Hepatic stellate cell (primary cell): ENCODE measurements around the gene UBAC2.
"Not testable (repeated sequence)": the region's sequence is repeated elsewhere in the genome, so short reads cannot be mapped to it uniquely, and the experiment has no call there.

Source experiments
- DNase-seq: peaks from one replicate; pipeline ENCODE4 v3.0.0; 2011; ENCODE audit warnings: low spot score

The UBAC2 gene

DNA sequence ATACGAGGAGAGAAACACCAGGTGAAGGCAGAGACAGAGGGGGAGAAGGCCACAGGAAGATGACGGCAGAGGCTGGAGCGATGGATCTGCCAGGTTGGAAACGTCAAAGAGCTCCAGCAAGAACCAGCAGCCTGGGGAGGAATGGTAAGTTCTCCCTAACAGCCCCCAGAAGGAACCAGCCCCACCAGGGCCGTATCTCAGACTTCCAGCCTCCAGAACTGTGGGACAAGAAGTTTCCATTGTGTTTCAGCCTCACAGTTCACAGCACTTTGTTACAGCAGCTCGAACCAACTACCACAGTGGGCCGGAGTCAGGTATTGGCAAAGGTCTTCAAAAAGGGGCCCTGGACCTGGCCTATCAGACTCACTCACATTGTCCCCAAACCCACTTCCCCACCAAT, 195.8 kb downstream of the UBAC2 start:
- no peak for DNase-seq

DNA sequence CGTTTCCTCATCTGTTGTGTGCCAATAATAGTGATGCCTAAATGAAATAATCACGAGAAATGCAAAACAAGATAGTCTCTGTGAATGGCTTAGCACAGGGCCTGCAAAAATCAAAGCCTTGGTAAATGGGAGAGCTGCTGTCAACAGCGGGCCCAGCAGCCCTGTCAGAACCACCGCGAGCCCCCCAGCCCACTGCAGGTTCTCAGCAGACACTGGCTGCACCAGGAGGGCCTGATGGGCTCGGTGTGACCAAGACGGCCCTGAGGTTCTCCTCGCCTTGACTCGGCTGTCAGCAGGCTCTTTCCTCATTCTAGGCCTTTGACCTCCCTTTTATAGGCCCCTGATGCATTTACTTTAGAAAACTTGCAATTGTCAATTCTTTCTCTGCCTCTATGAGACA, 197.4 kb downstream of the UBAC2 start:
- no peak for DNase-seq

DNA sequence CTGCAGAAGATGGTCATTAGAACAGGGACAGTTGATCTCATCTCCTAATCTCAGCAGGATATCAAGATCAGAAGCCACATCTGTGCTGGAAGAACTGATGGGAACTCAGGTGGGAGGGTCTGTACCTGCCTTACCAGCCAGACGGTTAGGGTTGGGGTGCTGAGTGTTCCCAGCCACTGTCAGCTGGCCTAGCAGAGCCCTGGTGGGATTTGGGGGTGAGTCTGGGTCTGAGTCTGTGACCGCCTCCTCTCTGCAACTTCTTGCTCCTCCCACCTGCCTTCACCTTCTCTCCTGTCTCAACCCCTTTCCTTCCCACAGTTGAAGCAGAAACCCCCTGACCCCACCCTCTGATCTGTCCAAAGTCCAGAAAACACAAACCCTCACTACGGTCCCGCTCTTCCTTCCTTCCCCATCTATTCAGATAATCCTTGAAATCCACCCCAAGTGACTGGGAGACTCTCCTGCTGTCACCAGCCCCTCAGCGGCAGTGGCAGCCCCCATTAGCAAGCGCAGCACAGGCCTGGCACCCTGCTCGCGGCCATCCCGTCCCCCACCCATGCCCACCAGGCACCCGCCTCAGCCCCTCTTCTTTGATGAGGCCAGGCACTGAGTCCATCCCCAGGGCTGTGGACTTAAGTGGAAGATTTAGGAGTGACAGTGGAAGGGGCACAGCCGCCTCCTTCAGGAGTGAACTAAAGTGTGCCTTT, 198.4 kb downstream of the UBAC2 start:
- DNase-seq = no peak

DNA sequence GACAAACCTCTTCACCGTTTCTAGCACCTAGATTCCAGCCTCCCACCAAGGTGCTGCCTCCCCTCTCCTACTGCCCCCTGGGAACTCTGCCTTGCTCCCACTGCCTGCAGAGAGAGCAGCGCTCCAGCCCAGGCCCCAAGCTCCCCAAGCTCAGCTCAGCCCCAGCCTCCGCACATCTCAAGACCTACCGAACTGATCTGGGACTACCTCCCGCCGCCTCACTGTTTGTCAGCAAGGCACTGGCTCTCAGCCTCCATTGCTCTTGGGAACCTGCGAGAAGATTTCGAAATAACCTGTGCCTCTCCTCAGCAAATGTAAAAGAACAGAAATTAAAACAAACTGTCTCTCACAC, 198.9 kb downstream of the UBAC2 start:
- no peak for DNase-seq

DNA sequence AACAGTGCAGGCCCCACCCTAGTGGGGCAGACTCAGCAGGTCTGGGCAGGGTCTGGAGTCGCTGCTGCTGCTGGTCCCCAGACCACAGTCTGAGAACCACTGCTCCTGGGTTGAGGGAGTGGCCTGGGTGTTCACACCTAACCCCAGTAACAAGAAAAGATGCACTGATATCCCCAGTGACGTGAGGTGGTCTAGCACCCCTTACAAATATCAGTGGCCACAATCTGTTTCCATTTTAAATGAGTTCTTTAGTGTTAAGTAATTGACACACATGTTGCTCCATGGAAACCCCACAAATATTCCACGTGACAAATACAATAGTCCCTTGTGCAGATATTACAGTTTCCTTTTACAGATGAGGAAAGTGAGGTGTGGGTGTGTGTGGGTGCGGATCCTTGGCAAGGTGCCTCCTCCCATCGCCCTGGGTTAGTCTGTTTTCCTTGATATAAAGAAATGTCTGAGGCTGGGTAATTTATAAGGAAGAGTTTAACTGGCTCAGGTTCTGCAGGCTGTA, 202.9 kb downstream of the UBAC2 start:
- DNase-seq = no peak

DNA sequence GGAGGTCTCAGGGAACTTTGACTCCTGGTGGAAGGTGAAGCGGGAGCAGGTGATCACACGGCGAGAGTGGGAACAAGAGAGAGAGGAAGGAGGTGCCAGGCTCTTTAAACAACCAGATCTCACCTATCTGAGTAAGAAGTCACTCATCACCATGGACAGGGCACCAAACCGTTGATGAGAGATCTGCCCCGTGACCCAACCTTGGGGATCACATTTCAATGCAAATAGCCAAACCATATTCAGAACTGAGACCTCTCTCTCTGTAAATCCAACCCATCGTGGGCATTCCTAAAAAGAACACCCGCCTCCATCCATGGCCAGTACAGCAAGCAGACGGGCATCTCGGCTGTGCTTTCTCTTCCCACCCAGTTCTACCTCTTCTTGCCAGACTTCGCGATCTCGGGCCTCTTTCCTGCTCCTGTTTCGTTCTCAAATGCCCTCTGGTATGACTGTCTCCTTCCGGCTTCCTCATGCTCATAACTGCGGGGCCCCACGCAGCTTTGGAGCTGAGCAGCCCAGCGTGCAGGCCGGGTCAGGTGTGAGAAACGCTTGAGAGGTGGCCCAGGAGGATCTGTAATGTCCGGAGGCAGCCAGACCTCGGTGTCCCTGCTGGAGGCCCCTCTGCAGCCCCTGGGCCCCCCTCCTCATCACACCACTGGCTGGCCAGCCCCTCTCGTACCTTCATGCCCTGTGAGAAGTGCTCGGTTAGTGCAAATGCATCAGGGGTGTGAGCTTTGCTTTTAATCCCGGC, 203.5 kb downstream of the UBAC2 start:
- no peak for DNase-seq

DNA sequence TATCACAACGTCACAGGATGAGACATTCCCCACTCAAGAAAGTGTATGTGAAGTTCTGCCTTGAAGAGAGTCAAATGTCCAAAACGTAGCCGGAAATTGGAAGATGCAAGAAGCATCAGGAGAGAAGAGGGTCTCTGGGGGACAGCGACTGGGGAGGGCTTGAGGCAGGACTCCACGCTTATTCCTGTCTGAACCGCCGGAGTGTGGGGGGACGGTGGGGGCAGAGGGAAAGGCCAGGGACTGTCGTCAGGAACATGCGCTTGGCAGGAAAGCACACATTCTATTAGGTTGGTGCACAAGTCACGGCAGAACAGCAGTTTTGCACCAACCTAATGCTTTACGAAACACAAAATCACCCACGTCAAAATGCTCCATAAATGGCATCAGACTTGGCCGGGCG, 205.3 kb downstream of the UBAC2 start:
- no peak for DNase-seq

DNA sequence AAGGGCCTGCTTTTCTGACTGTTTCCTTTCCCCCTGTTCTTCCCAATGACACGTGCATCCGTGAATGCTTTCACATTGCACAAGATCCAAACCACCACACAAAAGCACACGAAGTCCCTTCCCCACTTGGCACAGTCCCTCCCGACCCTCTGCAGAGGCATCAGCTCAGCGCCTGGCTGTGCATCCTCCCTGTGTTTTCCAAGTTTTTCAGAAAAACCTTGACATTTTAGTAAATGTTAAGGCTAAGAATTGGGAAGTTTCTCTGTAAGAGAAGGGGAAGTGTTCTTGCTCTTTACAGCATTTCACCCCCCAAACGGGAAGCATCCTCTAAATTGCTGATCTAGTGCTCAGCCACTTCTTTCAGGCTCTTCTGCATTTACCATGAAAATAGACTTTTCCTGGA, 206.1 kb downstream of the UBAC2 start:
- no peak for DNase-seq

DNA sequence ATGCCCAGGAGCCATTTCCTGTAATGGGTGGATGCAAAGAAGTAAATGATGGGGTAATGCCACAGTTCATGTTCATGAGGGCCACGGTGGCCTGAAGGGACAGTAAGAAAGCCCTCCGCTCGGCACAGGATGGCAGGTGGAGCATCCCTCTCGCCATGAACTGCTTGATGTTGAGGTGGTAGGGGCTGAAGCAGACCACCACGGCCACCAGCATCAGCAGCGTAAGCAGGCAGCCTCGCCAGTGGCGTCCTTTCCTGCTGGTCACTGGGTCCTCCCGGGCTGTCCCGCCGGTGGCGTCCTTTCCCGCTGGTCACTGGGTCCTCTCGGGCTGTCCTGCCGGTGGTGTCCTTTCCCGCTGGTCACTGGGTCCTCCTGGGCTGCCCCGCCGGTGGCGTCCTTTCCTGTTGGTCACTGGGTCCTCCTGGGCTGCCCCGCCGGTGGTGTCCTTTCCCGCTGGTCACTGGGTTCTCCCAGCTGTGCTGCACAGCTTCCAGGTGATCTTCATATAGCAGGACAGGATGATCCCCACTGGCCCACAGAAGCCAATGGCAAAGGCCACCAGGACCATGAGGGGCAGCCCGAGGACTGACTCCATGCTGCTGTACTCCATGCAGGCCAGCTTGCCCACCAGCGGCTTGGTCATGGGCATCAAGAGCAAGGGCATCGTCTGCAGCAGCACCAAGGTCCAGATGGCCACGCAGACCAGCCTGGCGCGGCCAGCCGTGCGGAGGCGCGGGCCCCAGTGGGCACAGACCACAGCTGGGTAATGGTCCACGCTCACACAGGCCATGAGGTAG, 207.4 kb downstream of the UBAC2 start:
- no peak for DNase-seq

DNA sequence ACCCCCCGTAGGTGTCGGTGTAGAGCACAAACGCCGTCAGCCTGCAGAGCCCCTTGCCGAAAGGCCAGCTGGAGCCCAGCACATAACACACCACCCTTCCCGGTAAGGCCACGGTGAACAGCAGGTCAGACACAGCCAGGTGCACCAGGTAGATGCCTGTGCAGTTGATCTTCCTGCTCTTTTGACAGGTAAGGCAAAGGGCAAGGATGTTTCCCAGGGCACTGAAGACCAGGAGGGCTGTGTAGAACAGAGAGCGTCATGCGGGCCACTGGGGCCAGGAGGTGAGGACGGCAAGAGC, 208.0 kb downstream of the UBAC2 start:
- no peak for DNase-seq

DNA sequence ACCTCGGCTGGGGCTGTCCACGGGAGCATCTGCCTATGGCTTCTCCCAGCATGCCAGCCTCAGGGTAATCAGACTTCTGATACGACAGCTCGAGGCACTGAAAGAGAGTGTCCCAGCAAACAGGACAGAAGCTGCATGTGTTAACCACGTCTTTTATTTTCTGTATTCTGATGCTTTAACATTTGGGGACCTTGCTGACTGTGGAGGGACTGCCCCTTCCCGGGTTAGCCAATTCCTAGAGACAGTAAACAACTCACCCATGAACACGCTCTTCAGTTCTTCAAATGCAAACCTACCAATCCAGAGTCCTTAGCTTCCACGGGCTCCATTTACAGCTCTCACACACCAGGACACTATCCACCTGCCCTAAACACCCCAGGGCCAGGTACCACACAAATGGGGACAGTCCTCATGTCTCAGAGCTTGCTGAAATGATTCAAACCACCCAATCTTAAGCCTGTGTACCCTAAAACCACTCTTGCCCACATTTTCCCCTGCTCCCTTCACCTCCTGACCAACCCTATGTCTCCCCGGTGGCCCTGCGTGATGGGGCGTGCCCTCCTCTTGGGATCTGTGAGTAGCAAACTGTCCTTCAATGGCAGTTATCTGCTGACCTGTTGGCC, 208.9 kb downstream of the UBAC2 start:
- DNase-seq = not testable (repeated sequence)

DNA sequence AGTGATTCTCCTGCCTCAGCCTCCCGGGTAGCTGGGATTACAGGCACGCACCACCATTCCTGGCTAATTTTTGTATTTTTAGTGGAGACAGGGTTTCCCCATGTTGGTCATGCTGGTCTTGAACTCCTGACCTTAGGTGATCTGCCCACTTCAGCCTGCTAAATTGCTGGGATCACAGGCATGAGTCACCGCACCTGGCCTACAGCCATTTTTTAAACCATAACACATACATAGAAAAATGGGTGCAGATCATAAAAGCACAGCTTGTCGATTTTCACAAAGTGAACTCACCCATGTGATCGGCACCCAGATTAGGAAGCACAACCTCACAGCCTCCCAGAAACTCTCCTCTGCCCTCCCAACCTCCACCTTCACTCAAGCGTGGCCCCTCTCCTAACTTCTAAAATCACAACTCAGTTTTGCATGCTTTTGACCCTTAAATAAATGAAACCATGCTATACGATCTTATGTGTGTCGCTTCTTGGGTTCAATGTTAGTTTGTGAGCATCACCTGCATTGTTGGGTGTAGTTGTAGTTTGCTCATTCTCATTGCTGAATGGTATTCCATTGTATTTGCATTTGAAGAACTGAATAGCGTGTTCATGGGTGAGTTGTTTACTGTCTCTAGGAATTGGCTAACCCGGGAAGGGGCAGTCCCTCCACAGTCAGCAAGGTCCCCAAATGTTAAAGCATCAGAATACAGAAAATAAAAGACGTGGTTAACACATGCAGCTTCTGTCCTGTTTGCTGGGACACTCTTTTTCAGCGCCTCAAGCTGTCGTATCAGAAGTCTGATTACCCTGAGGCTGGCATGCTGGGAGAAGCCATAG, 210.2 kb downstream of the UBAC2 start:
- not testable (repeated sequence) for DNase-seq

DNA sequence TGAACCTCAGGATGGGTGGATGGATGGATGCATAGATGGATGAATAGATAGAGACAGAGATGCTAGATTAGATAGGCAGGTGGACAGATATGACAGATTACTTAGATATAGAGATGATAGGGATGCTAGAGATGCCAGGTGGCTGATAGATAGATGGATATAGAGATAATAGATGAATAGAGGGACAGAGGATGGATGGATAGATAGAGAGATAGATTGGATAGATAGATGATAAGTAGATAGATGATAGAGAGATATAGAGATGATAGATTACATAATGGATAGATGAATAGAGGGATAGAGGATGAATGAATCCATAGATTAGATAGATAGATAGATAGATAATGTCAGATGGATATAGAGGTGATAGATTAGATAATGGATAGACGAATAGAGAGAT, 212.2 kb downstream of the UBAC2 start:
- no peak for DNase-seq

DNA sequence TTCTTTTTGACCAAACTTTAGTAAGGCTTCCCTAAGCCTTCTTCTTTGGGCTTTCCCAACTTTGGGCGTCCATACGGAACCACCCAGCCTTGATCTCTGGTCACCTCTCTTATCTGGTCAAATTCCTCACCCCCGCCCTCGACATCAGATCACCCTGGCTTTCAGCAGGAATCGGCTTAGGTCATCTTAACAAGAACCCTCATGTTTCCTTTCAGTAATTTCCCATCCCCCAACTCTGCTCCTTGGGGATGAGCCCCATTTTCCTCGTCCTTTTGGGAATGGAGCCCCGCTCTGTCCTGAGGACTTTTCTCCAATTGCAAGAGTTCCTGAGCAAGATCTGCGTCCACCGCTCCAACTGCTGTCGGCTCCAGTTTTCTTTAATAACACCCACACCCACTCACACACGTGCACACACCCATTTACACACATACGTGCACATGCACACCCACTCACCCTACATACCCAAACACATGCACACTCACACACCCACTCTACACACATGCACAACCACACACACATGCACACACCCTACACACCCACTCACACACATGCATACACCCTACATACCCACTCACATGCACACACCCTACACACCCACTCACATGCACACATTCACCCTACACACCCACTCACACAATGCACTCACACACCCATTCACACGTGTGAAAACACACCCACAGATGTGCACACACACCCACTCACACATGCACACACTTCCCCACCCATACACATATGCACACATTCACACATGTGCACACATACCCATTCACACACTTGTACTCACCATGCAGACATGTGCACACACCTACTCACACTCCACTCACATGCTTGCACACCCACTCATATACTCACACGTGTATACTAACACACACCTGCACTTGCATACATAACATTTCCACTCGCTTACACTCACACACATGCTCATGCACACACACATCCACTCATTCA, 213.7 kb downstream of the UBAC2 start:
- DNase-seq = no peak

DNA sequence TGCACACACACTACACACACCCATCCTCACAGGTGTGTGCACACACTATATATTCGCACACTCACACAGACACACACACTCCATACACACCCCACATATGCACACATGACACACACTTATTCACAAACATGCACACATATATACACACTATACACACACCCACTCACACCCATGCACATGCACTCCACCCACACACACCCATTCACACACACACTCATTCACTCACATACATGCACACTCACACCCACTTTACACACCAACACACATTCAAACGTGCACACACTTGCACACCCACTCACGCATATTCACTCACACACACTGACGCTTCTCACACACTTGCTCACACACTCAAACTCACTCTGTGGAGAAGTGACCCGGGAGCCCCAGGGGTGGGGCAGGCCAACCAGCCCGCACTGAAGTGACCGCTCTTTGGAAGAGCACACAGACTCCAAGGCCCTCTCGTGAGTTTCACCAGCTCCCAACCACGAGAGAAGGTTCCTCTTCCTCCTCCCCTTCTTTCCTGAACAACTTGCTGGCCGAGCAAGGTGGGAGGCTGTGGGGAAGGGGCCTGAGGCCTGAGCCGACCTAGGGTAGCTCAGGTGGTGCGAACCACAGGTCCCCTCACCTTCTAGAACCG, 214.5 kb downstream of the UBAC2 start:
- no peak for DNase-seq

DNA sequence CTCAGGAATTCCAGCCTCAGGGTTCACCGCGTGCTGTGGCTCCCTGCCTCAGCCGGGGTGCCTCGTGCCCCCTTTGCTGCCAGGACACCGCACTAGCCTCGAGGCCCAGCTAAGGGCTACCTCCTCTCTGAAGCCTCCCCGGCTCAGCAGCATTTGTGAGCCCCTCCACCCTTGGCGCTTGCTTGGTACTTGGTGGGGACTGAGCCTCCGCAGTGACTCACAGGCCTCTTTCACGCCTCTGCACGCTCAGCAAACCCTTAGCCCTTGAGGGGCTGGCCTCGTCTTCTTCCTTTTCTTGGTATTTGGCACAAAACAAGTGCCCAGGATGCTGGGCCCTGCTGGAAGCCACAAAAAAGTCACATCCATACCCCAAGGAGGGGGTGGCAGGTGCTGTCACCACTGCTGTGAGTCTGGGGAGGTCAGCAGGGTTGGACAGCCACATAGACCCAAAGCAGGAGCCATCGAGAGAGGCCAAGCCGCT, 215.2 kb downstream of the UBAC2 start:
- DNase-seq = no peak

DNA sequence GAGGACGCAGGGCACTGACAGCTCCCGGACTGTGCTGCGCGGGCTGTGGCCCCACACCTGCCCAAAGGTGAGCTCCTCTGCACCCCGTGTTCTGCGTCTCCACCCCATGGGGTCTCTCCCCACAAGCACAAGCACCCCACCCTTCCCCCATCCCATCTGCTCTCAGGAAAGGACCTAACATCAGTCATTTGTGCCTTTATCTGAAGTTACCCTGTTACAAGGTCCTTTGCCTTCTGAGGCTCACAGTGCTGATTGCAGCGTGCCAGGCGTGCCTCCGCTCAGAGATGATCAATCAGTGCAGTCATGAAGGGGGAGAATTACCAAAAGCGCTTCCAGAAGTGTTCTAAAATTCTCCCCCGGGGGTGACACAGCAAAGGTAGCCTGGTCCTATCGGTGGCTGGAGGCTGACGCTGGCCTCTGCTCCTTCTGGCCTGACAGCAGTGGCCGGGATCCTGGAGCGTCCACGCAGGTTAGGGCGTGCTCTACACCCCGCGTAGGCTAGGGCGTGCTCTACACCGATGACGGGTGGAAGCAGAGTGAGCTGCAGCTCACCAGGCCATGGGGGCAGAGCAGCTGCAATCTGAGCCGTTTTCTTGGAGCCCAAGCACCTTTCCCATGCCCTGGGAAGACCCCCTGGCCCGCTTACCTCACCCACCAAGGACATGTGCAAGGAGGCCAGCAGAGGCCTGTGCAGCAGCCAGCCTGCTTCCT, 215.9 kb downstream of the UBAC2 start:
- DNase-seq = no peak

DNA sequence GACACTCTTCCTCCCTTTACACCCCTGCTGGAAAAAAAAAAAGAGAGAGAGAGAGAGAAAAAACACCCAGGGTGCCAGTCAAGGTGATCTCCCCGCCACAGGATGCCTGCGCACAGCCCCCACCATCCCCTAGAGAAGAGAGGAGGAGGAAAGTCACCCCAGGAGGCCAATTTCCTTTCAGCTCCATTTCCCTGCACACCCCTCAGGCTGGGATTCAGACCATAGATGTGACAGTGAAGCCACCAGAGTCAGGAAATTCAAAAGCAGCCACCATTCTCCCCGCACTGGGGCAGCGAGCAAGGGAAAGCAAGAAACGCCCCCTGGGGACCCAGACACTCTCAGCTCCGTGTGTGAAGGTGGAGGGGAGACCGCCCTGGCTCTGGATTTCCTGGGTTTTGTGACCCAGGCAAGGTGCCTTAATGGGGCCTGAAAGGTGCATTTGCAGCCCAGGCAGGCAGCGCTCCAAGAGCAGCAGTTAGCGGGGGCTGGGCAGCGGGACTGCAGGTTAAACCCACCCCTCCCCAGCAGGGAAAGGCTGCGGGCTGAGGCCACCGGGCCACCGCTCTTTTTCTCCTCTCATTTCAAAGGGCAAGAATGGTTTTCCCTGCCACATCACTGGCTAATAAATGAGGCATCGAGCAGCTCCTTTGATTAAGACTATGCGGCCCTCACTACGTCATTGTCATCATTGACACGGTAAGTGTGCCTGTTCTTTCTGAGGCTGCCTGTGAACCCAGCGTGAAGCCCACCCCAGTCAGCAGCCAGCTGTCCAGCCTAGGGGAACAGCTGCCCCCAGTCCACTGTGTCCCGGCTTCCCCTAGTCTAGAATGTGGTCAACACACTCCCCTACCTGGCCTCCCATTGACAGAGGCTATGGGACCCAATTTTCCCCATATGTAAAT, 216.8 kb downstream of the UBAC2 start:
- no peak for DNase-seq
